SH-SY5Y (cell line): ENCODE measurements around the gene RFC1.

Experiments used
- GATA2 ChIP-seq: IDR thresholded peaks from 2 replicates; pipeline ENCODE4 v1.6.1; 2011; ENCODE audit warnings: mild to moderate bottlenecking, low read depth, low read length
- GATA3 ChIP-seq: IDR thresholded peaks from 2 replicates; pipeline ENCODE4 v1.6.1; 2011; ENCODE audit warnings: low read depth, mild to moderate bottlenecking, low read length, moderate library complexity

Gene RFC1

DNA sequence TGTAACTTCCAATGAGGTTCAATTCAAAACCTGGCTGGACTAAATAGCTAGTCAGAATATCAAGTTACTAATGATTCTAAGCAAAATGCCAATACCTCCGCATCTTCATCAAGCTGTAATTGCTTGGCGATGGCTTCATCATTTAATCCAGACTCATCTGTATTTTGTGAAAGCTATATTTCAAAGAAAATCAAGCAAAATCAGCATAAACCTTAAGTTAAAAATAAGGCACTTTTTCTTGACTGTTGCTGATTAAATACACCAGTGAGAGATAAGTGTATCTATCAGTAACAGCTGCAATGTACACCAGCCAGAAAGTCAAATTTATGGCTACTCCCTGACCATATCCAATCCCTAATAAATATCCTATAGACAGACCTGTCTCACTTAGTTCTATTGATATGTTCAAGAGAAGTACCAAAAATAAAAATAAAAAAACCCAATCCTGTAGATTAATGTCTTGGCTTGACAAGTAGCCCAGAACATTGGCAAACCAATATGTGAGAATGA, 39.6 kb downstream of the RFC1 start:
- TF ChIP-seq GATA3, result no peak
- no peak for TF ChIP-seq GATA2

- TF ChIP-seq GATA3, result no peak
- TF ChIP-seq GATA2, result no peak
Observed at GRCh38 chr4:39324897-39325613, 41.1 kb downstream of the RFC1 start.

- no peak for TF ChIP-seq GATA3
- TF ChIP-seq GATA2, result no peak
Observed at GRCh38 chr4:39324446-39324845, 41.7 kb downstream of the RFC1 start.

DNA sequence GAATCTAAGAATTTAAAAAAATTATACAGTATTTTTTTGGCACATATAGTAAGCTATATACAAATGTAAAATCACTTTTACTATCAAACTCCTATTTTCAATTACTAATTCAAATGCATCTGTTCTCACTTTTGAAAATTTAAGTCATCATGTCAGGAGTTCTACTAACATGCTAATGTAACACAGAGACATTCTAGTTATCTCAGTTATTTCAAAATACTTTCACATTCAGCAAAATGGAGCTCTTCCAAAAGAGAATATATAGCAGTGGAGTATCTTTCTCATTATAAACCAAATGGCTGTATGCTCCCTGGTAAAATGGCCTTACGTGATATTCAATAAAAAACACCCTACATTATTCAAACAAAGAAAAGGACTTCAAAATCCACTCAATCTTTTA, 42.3 kb downstream of the RFC1 start:
- TF ChIP-seq GATA2, result no peak
- TF ChIP-seq GATA3, result no peak

DNA sequence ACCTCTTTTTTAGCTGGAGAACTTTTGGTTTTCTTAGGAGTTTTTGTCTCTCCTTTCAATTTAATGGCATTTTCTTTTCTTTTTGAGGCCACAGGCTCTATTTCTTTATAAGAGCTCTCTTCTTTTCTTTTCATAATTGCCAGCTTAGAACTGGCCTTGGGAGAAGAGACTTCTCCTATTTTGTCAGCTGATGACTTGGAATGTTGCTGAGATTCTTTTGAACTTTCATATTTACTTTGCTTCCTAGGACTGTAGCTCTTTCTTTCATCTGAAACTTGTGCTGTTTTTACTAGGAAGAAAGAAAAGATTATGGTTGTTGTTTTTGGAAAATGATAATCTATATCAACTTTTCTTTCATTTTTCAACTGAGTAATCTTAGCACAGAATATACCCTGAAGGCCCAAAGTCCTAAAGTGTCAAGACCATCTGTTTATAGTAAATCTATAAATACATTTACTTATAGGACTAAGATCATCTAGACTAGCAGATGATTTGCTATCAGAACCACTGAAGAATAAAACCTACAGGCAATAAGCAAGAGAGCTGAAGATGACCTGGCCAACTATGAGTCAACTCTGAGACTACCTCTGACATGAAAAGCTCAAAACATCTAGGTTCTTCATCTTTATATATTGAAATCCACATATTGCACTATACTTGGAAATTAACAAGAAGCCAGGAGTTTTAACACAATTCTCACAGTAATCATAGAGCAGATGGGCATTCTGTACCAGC, 45.6 kb downstream of the RFC1 start:
- no peak for TF ChIP-seq GATA2
- no peak for TF ChIP-seq GATA3

DNA sequence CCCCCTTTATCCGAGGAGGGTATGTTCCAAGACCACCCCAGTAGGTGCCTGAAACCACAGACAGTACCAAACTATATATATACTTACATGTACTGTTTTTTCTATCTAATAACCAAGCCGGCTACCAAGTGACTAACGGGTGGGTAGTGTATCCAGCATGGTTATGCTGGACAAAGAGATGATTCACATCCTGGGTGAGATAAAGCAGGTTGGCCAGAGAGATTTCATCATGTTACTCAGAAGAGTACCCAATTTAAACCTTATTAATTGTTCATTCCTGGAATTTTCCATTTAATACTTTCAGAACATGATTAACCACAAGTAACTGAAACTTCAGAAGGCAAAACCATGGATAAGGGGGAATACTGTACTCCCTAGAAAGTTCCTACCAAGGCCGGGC, 46.5 kb downstream of the RFC1 start:
- no peak for TF ChIP-seq GATA2
- no peak for TF ChIP-seq GATA3

DNA sequence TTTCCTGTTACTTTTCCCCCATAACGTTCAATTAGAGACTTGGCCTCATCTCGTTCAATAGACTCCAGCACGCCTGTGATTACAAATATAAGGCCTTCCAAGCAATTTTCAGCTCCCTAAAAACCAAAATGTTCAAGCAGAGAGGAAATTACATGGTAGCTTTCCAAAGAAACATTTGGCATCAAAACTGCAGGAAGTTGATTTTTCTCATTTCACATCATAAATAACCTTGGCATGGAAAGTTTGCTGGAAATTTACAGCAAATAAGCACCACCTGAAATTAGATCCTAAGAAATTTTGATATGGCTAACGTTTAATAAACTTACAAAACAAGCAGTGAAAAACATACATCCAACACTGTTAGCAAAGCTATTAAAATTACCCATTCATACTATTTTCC, 53.3 kb downstream of the RFC1 start:
- TF ChIP-seq GATA3 (no peak), GATA2 (no peak)

DNA sequence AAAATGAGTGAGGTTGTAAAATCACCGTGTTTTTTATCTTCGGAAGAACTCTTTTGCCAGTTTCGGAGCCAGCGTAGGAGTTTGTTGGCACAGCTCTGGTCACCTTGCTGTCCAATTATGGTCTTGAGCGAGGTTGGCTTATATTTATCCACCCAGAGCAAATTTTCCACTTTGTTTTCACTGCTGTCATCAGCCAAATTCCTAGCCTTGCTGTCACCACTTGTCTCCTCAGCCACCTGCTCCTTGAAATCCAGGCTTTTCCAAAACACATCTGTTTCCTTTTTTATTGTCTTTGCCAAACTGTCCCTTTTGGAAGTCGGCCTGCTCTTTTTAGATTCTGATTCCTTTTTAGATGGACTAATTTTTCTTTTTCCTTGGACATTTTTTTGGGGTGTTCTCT, 57.6 kb downstream of the RFC1 start:
- TF ChIP-seq GATA3 (no peak), GATA2 (no peak)

DNA sequence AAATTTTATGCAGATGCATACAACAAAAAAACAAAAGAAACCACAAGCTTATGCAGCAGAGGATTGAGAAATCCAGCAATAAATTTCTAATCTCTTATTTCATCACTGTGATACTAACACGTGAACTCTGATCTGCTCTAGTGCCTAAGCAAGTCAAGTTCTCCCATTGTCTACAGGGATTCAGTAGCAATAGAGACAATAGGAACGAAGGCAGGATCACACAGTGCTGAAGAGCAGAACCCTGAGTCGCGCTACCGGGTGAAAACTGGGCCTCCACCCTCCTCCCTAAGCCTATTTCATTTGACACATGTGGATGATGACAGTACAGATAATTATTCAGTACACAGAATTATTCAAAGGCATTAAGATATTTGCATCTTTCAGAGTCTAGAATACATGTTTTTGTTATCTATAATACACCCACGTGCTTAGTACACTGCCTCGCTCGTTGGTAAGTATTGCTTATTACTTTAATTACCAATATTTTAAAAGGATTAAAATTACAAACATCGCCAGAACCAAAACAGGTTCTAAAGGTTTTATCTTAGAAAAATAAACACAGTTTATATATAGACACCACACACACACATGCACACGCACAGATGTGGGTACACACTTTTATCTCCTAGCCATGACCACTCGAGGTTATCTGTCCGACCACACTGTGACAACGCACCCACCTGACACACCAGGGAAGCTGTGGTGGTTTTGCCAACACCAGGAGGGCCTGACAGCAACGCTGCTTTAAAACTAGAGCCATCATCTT, 60.1 kb downstream of the RFC1 start:
- TF ChIP-seq GATA3 (no peak), GATA2 (no peak)

DNA sequence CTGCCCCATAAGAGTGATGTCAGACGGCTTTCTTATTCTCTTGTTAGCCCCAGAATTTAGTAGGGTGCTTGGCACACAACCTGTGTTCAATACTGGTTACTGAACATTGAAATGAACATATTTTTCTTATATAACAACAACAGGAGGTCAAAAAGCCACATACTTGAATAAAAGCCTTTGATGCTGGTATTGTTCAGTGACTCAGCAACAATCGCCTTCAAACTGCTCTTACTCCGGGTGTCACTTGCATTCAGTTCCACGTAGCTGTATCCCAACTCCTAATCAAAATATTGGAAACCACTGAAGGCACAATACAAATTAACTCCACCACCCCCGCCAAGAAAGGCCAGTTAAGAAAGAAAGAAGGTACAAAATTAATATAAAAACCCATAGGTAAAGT, 61.5 kb downstream of the RFC1 start:
- TF ChIP-seq GATA2, result no peak
- no peak for TF ChIP-seq GATA3

DNA sequence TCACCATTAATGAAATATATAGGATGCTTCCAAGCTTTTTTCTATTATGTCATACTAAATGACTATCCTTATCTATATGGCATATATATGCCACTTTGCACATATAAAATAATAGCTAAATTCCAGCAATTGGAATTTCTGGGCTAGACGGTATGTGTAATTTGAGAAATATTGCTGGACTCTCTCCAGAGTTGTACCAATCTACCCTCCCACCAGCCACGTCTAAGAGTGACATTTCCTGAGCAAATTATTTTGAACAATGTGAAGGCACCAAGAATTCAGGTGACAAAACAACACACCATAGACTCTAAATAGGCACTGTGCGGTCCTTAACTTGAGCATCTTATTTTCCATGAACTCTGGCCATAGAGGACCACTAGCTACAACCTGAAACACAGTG, 62.3 kb downstream of the RFC1 start:
- TF ChIP-seq GATA3 (no peak), GATA2 (no peak)

DNA sequence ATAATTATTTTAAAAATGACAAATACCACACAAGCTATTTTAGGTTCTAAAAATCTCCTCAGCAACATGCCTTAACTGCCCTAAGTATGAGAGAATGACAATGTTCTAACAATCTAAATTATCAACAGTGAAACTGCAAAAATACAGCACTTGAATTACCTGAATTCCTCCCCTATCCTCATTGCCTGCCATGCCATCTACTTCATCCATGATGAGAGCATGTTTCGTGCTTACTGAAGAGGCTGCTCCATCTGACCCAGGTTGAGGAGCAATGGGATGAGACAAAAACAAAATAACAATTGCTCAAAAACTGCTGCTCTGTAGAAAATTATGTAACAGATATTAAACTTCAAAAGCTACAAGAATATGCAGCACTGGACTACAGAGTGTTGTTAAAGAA, 63.3 kb downstream of the RFC1 start:
- TF ChIP-seq GATA3 (no peak), GATA2 (no peak)

DNA sequence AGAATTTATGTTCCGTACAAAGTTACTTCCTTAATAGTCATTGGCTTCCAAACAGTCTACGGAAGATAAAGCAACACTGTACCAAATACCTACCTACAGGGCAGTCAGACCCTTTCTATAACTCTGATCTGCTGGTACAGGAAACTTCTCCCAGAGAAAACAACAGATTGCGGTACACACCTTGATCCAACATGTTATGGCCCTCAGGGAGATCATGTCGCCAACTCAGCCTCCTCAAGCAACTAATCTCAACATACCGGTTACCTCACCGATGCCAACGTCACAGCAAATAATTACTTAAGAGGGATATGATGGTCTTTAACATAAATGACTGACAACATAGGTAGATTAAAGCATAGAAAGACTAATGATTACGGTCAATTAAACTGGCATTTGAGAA, 70.4 kb downstream of the RFC1 start:
- TF ChIP-seq GATA2 (no peak), GATA3 (no peak)

DNA sequence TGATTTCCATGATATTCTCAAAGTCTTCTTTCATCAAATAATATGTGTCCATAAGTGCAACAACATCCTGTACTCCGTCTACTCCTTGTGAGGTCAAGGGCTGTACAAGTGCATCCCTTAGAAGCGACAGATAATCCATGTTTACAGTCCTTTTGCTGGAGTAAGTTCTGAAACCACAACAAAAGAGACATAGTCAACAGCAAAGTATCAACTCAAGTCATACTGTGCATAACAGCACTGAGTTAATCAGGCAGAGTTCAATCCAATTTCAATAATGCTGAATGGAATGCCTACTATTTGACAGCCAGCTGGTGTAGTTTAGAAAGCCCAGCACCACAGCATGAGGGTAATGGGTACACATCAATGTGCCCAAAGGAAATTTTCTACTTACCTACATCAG, 74.5 kb downstream of the RFC1 start:
- TF ChIP-seq GATA3 (no peak), GATA2 (no peak)

- no peak for TF ChIP-seq GATA3
- no peak for TF ChIP-seq GATA2
Observed at GRCh38 chr4:39287223-39287622, 78.9 kb downstream of the RFC1 start.

DNA sequence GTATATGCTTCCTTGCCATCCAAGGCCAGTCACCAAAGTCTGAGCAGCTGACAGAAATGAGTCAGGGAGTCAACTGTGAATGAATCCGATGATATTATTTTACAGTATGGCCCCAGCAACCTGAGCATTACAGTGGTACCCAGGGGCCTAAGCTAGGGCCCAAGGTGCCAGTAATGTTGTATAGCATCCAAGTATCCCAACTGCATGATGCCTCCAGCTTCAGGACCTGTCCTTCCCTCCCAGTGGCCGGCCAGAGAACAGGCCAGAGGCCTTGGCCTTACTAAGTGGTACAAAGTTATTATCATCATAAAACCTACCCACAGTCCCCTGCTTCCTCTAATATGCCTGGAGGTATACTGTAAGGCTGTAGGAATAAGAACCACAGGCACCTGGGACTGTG, 79.9 kb downstream of the RFC1 start:
- TF ChIP-seq GATA2, result no peak

DNA sequence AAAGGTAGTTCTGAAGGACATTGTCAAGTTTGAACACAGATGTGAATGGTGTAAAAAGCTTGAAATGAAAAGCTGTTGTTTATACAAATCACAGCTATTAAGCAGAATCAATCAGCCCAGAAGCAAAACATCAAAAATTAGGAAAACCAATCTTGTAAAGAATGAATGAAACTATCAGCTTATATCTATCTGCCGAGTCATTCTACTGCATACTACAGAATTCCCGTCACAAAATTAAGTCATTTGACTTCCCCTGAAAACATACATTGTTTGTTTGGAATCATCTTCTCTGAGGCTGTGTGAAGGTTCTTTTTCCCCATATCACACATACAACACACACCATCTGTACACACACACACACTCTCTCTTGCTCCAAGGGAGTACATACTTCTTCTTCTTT, 80.3 kb downstream of the RFC1 start:
- TF ChIP-seq GATA3 (no peak), GATA2 (no peak)
